ENCODE measurements around the gene GUCY2C. TPM values are rescaled to one million over a fixed set of nuclear protein-coding genes. Genes with fewer than 3 reads are reported as not detected.

Gene GUCY2C
- total RNA-seq, 1 experiment from 2014 or later: 1.9 TPM

DNA sequence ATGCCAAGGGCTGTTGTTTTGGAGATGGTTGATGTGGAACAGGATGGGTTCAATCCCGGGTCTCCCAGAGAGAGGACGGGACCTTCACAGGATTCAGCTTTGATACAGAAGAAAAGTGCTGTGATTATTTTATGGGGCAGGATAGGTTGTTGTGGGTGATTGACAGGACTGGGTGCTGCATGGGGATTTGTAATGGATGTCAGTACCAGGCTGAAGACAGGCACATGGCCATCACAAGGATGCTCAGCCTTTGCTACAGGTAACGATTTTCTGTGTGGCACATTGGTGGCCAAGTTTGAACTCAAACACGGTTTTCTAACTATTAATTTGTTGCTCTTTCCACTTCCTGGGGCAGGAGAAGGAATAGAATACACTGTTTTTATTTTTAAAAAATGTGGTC lies 4.5 kb upstream of the GUCY2C start:
- Mint-ChIP-seq H3K36me3 (ENCODE audit: insufficient read depth in 1 of 3, low read depth in 3 of 3) (peaks cover 51 to 88% (median 55%) of the 10 kb centered on the region in 3 experiments), H3K9me3 (peaks cover 3 to 6% of the 10 kb centered on the region in 2 experiments; a peak in 3 of 5 replicates), H3K4me3 (no peak overlapping the region), H3K4me1 (peaks cover 14 to 16% of the 10 kb centered on the region in 2 experiments), H3K27me3 (ENCODE audit: low read depth) (no peaks in the 10 kb centered on the region), H3K27ac (no peak overlapping the region)
- WGBS (ENCODE audit: extremely low coverage, insufficient read length, low lambda C conversion rate): no CpG with 5 or more reads among the region's 4 CpGs
- Histone ChIP-seq H2AFZ (ENCODE audit: low read length) (no peak overlapping the region), H4K20me1 (ENCODE audit: control insufficient read depth, insufficient read depth, insufficient read length) (no peaks in the 10 kb centered on the region), H4K91ac (ENCODE audit: insufficient read length, low read depth, low read length) (no peak overlapping the region), H3K4me1 (ENCODE audit: insufficient read depth, low read length) (peaks cover 2% of the 10 kb centered on the region; the same call in 1 of the 2 replicates), H2BK5ac (ENCODE audit: insufficient read length, low read length) (no peak overlapping the region), H2BK15ac (ENCODE audit: low read depth, low read length) (no peak overlapping the region), H3K27me3 (ENCODE audit: insufficient read depth, low read length) (no peaks in the 10 kb centered on the region), H3K27ac (ENCODE audit: insufficient read length, low read depth, low read length) (no peak overlapping the region), H3K79me2 (ENCODE audit: insufficient read depth, low read length) (no peaks in the 10 kb centered on the region), H3T11ph (ENCODE audit: low read length) (no peak overlapping the region), H3K14ac (ENCODE audit: insufficient read depth, low read length) (no peak overlapping the region), H2BK12ac (ENCODE audit: insufficient read length, low read depth, low read length) (no peak overlapping the region), H3K23me2 (ENCODE audit: insufficient read length, low read depth, low read length, poor library complexity, severe bottlenecking) (no peaks in the 10 kb centered on the region), H3K4ac (ENCODE audit: low read depth, low read length) (no peak overlapping the region), H3K56ac (ENCODE audit: insufficient read length, low read depth, low read length) (no peak overlapping the region), H3K23ac (ENCODE audit: insufficient read length, low read depth, low read length) (no peak overlapping the region), H2AK5ac (ENCODE audit: insufficient read length, low read length) (no peak overlapping the region), H3K9ac (ENCODE audit: extremely low read depth, insufficient read length, low read length) (no peak overlapping the region), H4K5ac (ENCODE audit: insufficient read length, low read depth, low read length) (no peak overlapping the region), H3K79me1 (ENCODE audit: insufficient read depth, low read depth, low read length, poor library complexity, severe bottlenecking) (no peaks in the 10 kb centered on the region), H2BK120ac (ENCODE audit: low read depth, low read length, poor library complexity, severe bottlenecking) (no peak overlapping the region), H2BK20ac (ENCODE audit: low read depth, low read length, poor library complexity, severe bottlenecking) (no peak overlapping the region), H3K18ac (ENCODE audit: insufficient read length, low read depth, low read length) (no peak overlapping the region), H3K4me2 (ENCODE audit: insufficient read depth, insufficient read length, low read length) (no peak overlapping the region), H4K8ac (replicated peaks; ENCODE audit: insufficient read length, low read depth, low read length) (no peak overlapping the region), H3K9me3 (ENCODE audit: control insufficient read depth, low read depth, low read length) (no peaks in the 10 kb centered on the region)
- TF ChIP-seq, protein P1, sequence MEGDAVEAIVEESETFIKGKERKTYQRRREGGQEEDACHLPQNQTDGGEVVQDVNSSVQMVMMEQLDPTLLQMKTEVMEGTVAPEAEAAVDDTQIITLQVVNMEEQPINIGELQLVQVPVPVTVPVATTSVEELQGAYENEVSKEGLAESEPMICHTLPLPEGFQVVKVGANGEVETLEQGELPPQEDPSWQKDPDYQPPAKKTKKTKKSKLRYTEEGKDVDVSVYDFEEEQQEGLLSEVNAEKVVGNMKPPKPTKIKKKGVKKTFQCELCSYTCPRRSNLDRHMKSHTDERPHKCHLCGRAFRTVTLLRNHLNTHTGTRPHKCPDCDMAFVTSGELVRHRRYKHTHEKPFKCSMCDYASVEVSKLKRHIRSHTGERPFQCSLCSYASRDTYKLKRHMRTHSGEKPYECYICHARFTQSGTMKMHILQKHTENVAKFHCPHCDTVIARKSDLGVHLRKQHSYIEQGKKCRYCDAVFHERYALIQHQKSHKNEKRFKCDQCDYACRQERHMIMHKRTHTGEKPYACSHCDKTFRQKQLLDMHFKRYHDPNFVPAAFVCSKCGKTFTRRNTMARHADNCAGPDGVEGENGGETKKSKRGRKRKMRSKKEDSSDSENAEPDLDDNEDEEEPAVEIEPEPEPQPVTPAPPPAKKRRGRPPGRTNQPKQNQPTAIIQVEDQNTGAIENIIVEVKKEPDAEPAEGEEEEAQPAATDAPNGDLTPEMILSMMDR (conservative IDR thresholded peaks at IDR 0.05): no peak
- no peak for DNase-seq

All from H9 (cell line).